Calu3 (cell line): Measurements from ENCODE around the gene NRDC. TPM values are rescaled to one million over a fixed set of nuclear protein-coding genes. Genes with fewer than 3 reads are reported as not detected.

Source experiments
- BruUV-seq: library from RNA; stranded (reverse); fragments of 400-500 nt; replicated peaks from 2 replicates; lab custom pipeline; 2021; lab: Mats Ljungman, UMichigan
- CTCF ChIA-PET: fragments of 300-600 bp; sonication (Branson Sonifier 250); formaldehyde crosslinking; loops from one replicate; lab custom pipeline; 2022; ENCODE audit warnings: antibody characterized with exemption; lab: Charles Lee
- DNase-seq: peaks from one replicate; pipeline ENCODE4 v3.0.0; 2022
- H3K27ac Mint-ChIP-seq: one replicate; pipeline ENCODE4 v1.8.0; 2022; ENCODE audit warnings: mixed read lengths; ENCODE audit not compliant: unreplicated experiment
- H3K27me3 Mint-ChIP-seq: one replicate; pipeline ENCODE4 v1.8.0; 2022; ENCODE audit warnings: mixed read lengths; ENCODE audit not compliant: unreplicated experiment
- H3K36me3 Mint-ChIP-seq: one replicate; pipeline ENCODE4 v1.8.0; 2022; ENCODE audit warnings: mild to moderate bottlenecking, moderate library complexity, mixed read lengths; ENCODE audit not compliant: insufficient read depth, unreplicated experiment
- H3K4me1 Mint-ChIP-seq: one replicate; pipeline ENCODE4 v1.8.0; 2022; ENCODE audit warnings: mild to moderate bottlenecking, low read depth, mixed read lengths; ENCODE audit not compliant: unreplicated experiment
- H3K4me3 Mint-ChIP-seq: one replicate; pipeline ENCODE4 v1.8.0; 2022; ENCODE audit warnings: mild to moderate bottlenecking, low read depth, moderate library complexity, mixed read lengths; ENCODE audit not compliant: unreplicated experiment
- H3K9me3 Mint-ChIP-seq: one replicate; pipeline ENCODE4 v1.8.0; 2022; ENCODE audit warnings: low read depth, mixed read lengths; ENCODE audit not compliant: unreplicated experiment
- CTCF ChIP-seq: fragments of 200-600 bp; IDR thresholded peaks from one replicate; pipeline ENCODE4 v1.8.0; 2022; ENCODE audit warnings: antibody characterized with exemption; ENCODE audit not compliant: unreplicated experiment
- intact Hi-C: fragments of 100-400 bp; cut with micrococcal nuclease; formaldehyde crosslinking; loops from one replicate; pipeline ENCODE4 v1.10.0; 2022; ENCODE audit not compliant: unreplicated experiment
- total RNA-seq: library from RNA; stranded (reverse); gene quantifications from 2 replicates; pipeline ENCODE4 v1.2.3, GENCODE V29; 2022

The NRDC gene
- total RNA-seq, 1 experiment from 2014 or later = 176 TPM

DNA sequence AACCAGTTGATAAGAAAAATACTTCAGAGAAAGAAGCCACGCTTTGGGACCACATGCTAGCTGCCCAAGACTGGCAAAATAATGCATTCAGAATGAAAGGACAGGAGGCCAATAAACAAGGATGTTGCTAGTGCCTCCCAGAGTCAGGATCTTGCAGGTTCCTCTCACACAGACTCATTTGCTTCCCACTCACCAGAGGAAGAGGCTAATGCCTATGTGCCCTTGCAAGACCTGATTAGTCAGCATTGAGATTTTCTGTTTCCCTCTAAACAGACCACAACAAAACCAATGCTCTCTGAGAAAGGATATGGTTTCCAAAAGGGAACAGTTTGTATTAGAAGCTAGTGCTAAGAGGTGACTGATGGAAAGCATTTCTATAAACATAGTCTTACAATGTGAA, 85.7 kb downstream of the NRDC start:
- Mint-ChIP-seq H3K36me3 (peaks cover 84% of the 10 kb centered on the region), H3K9me3 (no peaks in the 10 kb centered on the region), H3K27me3 (no peaks in the 10 kb centered on the region), H3K4me1 (no peaks in the 10 kb centered on the region), H3K27ac (peak overlapping the region; percentile 5), H3K4me3 (no peak overlapping the region)
- CTCF ChIA-PET = interaction anchor here (0.8 kb wide), 1 partner anchor 263 kb away, joined by 4 read pairs; the partner anchor contains the start of gene BTF3L4
- intact Hi-C loops = no loop called here
- no peak for DNase-seq
- TF ChIP-seq CTCF = no peak
- BruUV-seq = no TSS peak

GRCh38 chr1:51791888-51792287, 86.6 kb downstream of the NRDC start:
- BruUV-seq = no TSS peak
- CTCF ChIA-PET = interaction anchor here (0.7 kb wide), 1 partner anchor 12 kb away, joined by 3 read pairs; no protein-coding TSS in a partner anchor
- Mint-ChIP-seq H3K4me3 (no peak overlapping the region), H3K9me3 (no peaks in the 10 kb centered on the region), H3K27me3 (no peaks in the 10 kb centered on the region), H3K4me1 (no peaks in the 10 kb centered on the region), H3K36me3 (peaks cover 87% of the 10 kb centered on the region), H3K27ac (peak overlapping the region; percentile 5)
- no peak for DNase-seq
- TF ChIP-seq CTCF = no peak
- intact Hi-C loops = no loop called here

GRCh38 chr1:51790385-51790784, 88.1 kb downstream of the NRDC start:
- H3K27me3 Mint-ChIP-seq = no peaks in the 10 kb centered on the region
- no peaks in the 10 kb centered on the region for H3K4me1 Mint-ChIP-seq
- TF ChIP-seq CTCF = no peak
- no TSS peak for BruUV-seq
- CTCF ChIA-PET = no interaction called here
- no peak overlapping the region for H3K4me3 Mint-ChIP-seq
- DNase-seq = no peak
- H3K9me3 Mint-ChIP-seq = no peaks in the 10 kb centered on the region
- intact Hi-C loops = no loop called here
- H3K36me3 Mint-ChIP-seq = peaks cover 91% of the 10 kb centered on the region
- peak overlapping the region; percentile 70 for H3K27ac Mint-ChIP-seq

DNA sequence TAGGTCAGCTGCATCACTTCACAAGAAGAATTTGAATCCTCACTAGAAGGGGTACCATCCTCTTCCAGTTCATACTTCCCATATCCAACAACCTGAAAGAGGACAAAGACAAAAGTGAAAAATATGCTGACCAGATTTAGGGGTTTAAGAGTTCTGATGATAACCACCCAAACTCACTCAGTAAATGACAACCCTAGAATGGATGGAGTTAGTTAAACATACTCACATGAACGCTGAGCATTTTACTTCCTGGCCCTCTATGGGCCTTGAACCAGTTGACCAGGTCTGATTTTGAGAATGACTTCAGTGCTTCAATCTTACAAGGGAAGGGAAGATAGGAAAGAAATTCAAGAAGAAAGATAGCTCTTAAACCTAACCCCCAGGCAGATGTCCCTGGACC, 89.2 kb downstream of the NRDC start:
- Mint-ChIP-seq H3K4me1 (no peaks in the 10 kb centered on the region), H3K4me3 (no peak overlapping the region), H3K9me3 (no peaks in the 10 kb centered on the region), H3K27ac (no peak overlapping the region), H3K27me3 (no peaks in the 10 kb centered on the region), H3K36me3 (peaks cover 91% of the 10 kb centered on the region)
- no peak for DNase-seq
- intact Hi-C loops = no loop called here
- no peak for TF ChIP-seq CTCF
- BruUV-seq = no TSS peak
- CTCF ChIA-PET = no interaction called here
